Measurements from ENCODE around the gene PRORP. TPM values are rescaled to one million over a fixed set of nuclear protein-coding genes. Genes with fewer than 3 reads are reported as not detected.

Gene PRORP
- total RNA-seq, 1 donor from 2014 or later = 31.0 TPM

Other genes with a start within 250 kb of the PRORP start
- gene BAZ1A, start 247.2 kb upstream of the PRORP start, total RNA-seq = 51.5 and 68.9 TPM in 2 replicates
- gene SRP54, start 139.6 kb upstream of the PRORP start, total RNA-seq = 73.1 and 80.2 TPM in 2 replicates
- gene FAM177A1, start 76.3 kb upstream of the PRORP start, total RNA-seq = 37.9 and 54.3 TPM in 2 replicates
- 34.0 and 41.9 TPM in 2 replicates for gene PPP2R3C, start 562 bp upstream of the PRORP start, total RNA-seq
- gene PSMA6, start 169.8 kb downstream of the PRORP start, total RNA-seq = 258 and 267 TPM in 2 replicates